ENCODE measurements around the gene SQSTM1. TPM values are rescaled to one million over a fixed set of nuclear protein-coding genes. Genes with fewer than 3 reads are reported as not detected.

The SQSTM1 gene
- polyA plus RNA-seq, 2 of the 4 experiments (the other 2 are of a cell fraction): 362 to 625 TPM

DNA sequence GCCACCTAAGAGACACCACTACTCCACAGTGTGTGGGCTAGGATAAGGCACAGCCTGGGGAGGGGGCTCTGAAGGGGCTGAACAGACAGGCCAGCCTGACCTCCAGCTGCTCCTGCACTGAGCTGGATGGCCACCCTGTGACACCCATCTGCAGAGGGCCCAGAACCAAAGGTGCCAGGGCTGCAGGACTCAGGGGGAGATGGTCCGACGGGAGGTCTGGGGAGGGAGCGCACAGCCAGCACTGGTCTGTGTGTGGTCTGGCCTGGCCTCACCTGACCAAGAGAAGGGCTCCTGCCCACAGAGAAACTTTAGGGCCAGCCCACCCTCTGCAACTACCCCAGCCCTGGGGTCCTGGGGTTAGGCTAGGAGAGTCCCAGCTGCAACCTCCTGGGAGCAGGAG lies 26.1 kb upstream of the SQSTM1 start:
- ChIA-PET CTCF (interaction anchor here (0.6 to 5.9 kb wide), 5 partner anchors 14 to 165 kb away, joined by 4 to 68 read pairs (median 26); no protein-coding TSS in a partner anchor), POLR2A (interaction anchor here (1.0 kb wide), 2 partner anchors 26 to 171 kb away, joined by 3 to 4 read pairs; partner anchors contain the start of genes HNRNPH1 and SQSTM1)
- peaks cover 14% of the 10 kb centered on the region; the same call in 2 of the 3 replicates for H3K4me1 ChIP-seq
- no peak overlapping the region for H3K27ac ChIP-seq
- H3K4me2 ChIP-seq: no peak overlapping the region; the same call in 2 of the 3 replicates
- ATAC-seq (peak in 1 of 2 experiments; percentile 1; a peak in 3 of 6 replicates), FAIRE-seq (no peak), DNase-seq (ENCODE audit: low read depth in 1 of 2, low spot score in 1 of 2) (no peak)
- TF ChIP-seq SMC3 (IDR thresholded peaks at IDR 0.05) (no peak), MAZ (IDR thresholded peaks at IDR 0.05; ENCODE audit: borderline replicate concordance, low read depth, low read length) (no peak), FOXS1 (CRISPR knock-in tag; IDR thresholded peaks at IDR 0.05) (no peak), TP53 (CRISPR knock-in tag; IDR thresholded peaks at IDR 0.05) (no peak), HDAC2 (IDR thresholded peaks at IDR 0.05) (no peak), POLR2AphosphoS2 (conservative IDR thresholded peaks at IDR 0.05; ENCODE audit: low read length) (no peak), TFCP2L1 (CRISPR knock-in tag; IDR thresholded peaks at IDR 0.05) (no peak), NR3C1 (IDR thresholded peaks at IDR 0.05) (no peak), HOXA7 (CRISPR knock-in tag; IDR thresholded peaks at IDR 0.05) (no peak), CEBPB (IDR thresholded peaks at IDR 0.05) (no peak), NFE2L2 (conservative IDR thresholded peaks at IDR 0.05; ENCODE audit: low read length) (no peak), RARB (CRISPR knock-in tag; IDR thresholded peaks at IDR 0.05) (no peak)
- TF ChIP-seq, protein P1, sequence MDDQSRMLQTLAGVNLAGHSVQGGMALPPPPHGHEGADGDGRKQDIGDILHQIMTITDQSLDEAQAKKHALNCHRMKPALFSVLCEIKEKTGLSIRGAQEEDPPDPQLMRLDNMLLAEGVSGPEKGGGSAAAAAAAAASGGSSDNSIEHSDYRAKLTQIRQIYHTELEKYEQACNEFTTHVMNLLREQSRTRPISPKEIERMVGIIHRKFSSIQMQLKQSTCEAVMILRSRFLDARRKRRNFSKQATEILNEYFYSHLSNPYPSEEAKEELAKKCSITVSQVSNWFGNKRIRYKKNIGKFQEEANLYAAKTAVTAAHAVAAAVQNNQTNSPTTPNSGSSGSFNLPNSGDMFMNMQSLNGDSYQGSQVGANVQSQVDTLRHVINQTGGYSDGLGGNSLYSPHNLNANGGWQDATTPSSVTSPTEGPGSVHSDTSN (IDR thresholded peaks at IDR 0.05): no peak
- TF ChIP-seq, protein P2, sequence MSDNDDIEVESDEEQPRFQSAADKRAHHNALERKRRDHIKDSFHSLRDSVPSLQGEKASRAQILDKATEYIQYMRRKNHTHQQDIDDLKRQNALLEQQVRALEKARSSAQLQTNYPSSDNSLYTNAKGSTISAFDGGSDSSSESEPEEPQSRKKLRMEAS (IDR thresholded peaks at IDR 0.05): no peak
- TF ChIP-seq, protein P3, sequence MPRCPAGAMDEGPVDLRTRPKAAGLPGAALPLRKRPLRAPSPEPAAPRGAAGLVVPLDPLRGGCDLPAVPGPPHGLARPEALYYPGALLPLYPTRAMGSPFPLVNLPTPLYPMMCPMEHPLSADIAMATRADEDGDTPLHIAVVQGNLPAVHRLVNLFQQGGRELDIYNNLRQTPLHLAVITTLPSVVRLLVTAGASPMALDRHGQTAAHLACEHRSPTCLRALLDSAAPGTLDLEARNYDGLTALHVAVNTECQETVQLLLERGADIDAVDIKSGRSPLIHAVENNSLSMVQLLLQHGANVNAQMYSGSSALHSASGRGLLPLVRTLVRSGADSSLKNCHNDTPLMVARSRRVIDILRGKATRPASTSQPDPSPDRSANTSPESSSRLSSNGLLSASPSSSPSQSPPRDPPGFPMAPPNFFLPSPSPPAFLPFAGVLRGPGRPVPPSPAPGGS (IDR thresholded peaks at IDR 0.05): no peak
- TF ChIP-seq, protein P4, sequence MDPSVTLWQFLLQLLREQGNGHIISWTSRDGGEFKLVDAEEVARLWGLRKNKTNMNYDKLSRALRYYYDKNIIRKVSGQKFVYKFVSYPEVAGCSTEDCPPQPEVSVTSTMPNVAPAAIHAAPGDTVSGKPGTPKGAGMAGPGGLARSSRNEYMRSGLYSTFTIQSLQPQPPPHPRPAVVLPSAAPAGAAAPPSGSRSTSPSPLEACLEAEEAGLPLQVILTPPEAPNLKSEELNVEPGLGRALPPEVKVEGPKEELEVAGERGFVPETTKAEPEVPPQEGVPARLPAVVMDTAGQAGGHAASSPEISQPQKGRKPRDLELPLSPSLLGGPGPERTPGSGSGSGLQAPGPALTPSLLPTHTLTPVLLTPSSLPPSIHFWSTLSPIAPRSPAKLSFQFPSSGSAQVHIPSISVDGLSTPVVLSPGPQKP (IDR thresholded peaks at IDR 0.05; ENCODE audit: low read depth, low read length): no peak
- no peaks in the 10 kb centered on the region for H3K9me3 ChIP-seq
- H3K4me3 ChIP-seq: no peak overlapping the region
- WGBS (ENCODE audit: missing lambda C conversion rate): 100% methylated on average over 3 of the region's 3 CpGs

DNA sequence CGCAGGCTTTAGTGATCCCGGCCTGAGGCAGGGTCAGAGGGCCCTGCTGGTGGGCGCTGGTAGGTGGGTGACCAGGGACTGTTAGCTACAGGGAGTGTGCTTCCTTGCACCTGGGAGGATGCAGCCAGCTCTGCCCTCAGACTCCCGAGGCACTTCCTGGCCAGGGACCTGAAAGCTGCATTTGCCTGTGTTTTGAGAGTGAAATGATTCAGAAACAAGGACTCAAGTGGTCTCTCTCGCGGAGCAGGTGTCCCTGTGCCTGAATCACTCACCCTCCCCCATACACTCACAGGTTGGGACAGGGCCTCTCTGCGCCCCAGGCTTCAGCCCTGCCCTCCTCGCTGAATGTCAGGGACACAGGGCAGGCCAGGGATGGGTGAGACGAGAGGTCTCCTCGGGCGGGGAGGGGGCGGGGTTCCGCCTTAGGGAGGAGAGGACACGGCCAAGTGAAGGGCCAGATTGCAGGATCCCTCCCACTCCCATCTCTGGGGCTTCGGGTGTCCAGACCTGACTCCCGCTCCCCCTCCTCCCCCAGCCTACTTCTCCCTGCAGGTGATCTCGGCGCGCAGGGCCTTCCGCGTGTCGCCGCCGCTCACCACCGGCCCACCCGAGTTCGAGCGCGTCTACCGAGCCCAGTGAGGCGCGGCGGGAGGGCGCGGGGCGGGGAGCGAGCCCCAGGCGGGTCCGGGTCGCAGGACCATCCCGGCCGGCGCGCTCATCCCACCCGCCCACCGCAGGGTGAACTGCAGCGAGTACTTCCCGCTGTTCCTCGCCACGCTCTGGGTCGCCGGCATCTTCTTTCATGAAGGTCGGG lies 25.4 kb upstream of the SQSTM1 start:
- Histone ChIP-seq H3K4me3 (peak overlapping the region; percentile 59), H3K4me1 (peaks cover 14% of the 10 kb centered on the region; the same call in 2 of the 3 replicates), H3K4me2 (peak overlapping the region; percentile 90), H3K27ac (peak overlapping the region; percentile 82 to 90), H3K9me3 (no peaks in the 10 kb centered on the region)
- FAIRE-seq: no peak
- peak; percentile 7 to 8; a peak in 4 of 6 replicates for ATAC-seq
- CTCF ChIA-PET: interaction anchor here (0.9 to 5.9 kb wide), 14 partner anchors 8 to 179 kb away, joined by 3 to 68 read pairs (median 6); no protein-coding TSS in a partner anchor
- POLR2A ChIA-PET: interaction anchor here (0.9 to 1.0 kb wide), 2 partner anchors 12 to 32 kb away, joined by 3 to 6 read pairs; no protein-coding TSS in a partner anchor
- 74% methylated on average over 12 of the region's 53 CpGs for WGBS (ENCODE audit: missing lambda C conversion rate)
- TF ChIP-seq RCOR1 (IDR thresholded peaks at IDR 0.05; ENCODE audit: low read depth, low read length) (no peak), FOSB (CRISPR knock-in tag; IDR thresholded peaks at IDR 0.05) (no peak), EHF (CRISPR knock-in tag; IDR thresholded peaks at IDR 0.05) (no peak), JUNB (IDR thresholded peaks at IDR 0.05) (no peak), ZFP36 (IDR thresholded peaks at IDR 0.05; ENCODE audit: borderline replicate concordance, partially characterized antibody) (no peak), RNF2 (IDR thresholded peaks at IDR 0.05; ENCODE audit: borderline replicate concordance, low read depth) (no peak), POLR2AphosphoS2 (conservative IDR thresholded peaks at IDR 0.05; ENCODE audit: low read length) (no peak), MYC (IDR thresholded peaks at IDR 0.05; ENCODE audit: borderline replicate concordance, low read length) (no peak), PHF8 (IDR thresholded peaks at IDR 0.05; ENCODE audit: borderline replicate concordance, low read depth) (no peak), SMC3 (IDR thresholded peaks at IDR 0.05) (no peak), KDM5A (IDR thresholded peaks at IDR 0.05) (no peak), JUN (IDR thresholded peaks at IDR 0.05) (no peak), HEYL (CRISPR knock-in tag; IDR thresholded peaks at IDR 0.05) (no peak), HOXA7 (CRISPR knock-in tag; IDR thresholded peaks at IDR 0.05) (no peak), ZSCAN20 (CRISPR knock-in tag; IDR thresholded peaks at IDR 0.05) (no peak)
- TF ChIP-seq, protein P3 (IDR thresholded peaks at IDR 0.05): no peak
- TF ChIP-seq, protein P2 (IDR thresholded peaks at IDR 0.05): no peak
- TF ChIP-seq, protein P5, sequence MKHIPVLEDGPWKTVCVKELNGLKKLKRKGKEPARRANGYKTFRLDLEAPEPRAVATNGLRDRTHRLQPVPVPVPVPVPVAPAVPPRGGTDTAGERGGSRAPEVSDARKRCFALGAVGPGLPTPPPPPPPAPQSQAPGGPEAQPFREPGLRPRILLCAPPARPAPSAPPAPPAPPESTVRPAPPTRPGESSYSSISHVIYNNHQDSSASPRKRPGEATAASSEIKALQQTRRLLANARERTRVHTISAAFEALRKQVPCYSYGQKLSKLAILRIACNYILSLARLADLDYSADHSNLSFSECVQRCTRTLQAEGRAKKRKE (CRISPR knock-in tag; IDR thresholded peaks at IDR 0.05; ENCODE audit: low read depth): no peak
- DNase-seq (ENCODE audit: low read depth in 1 of 2, low spot score in 1 of 2): no peak
